Endothelial cell of umbilical vein (primary cell): Measurements from ENCODE around the gene PARP1. TPM values are rescaled to one million over a fixed set of nuclear protein-coding genes. Genes with fewer than 3 reads are reported as not detected.

ENCODE experiments used
- BruUV-seq: library from RNA; stranded (reverse); fragments of 400-500 nt; replicated peaks from 2 replicates; lab custom pipeline; 2021; lab: Mats Ljungman, UMichigan
- CTCF ChIA-PET: fragments of 300-600, 350-600 bp; sonication (Branson Sonifier 250); formaldehyde crosslinking; loops from one replicate; lab custom pipeline; 2021; ENCODE audit warnings: antibody characterized with exemption, inconsistent platforms; lab: Charles Lee
- POLR2A ChIA-PET: fragments of 300-600, 350-600 bp; sonication (Branson Sonifier 250); formaldehyde crosslinking; loops from one replicate; lab custom pipeline; 2021; ENCODE audit warnings: antibody characterized with exemption, inconsistent platforms; lab: Charles Lee
- DNase-seq: peaks from one replicate; pipeline ENCODE4 v3.0.0-alpha.2; 2011; ENCODE audit warnings: low read depth, low spot score
- FAIRE-seq: peaks from 2 replicates; lab custom pipeline; 2011; peaks lifted over from hg19 to GRCh38; lab: Jason Lieb, UNC
- H2AFZ ChIP-seq: 2 replicates; pipeline ENCODE4 v1.6.0; 2012; ENCODE audit warnings: low read depth, low read length, control low read depth, inconsistent platforms
- H3K27ac ChIP-seq: 2 replicates; pipeline ENCODE4 v1.5.1; 2011; ENCODE audit warnings: low read depth, mild to moderate bottlenecking, control low read depth, low read length, moderate library complexity; ENCODE audit not compliant: insufficient read depth
- H3K27me3 ChIP-seq, 2 experiments: 2 replicates each; pipeline versions ENCODE4 v1.6.0 to v1.6.1; 2011; ENCODE audit warnings: low read length in 2 of 2, mixed read lengths in 1 of 2; ENCODE audit not compliant: control insufficient read depth in 2 of 2, insufficient read depth in 2 of 2
- H3K36me3 ChIP-seq, 2 experiments: 2 replicates in 1 of 2; 3 replicates in 1 of 2; pipeline ENCODE4 v1.5.1; 2011; ENCODE audit warnings: low read length in 2 of 2, mild to moderate bottlenecking in 1 of 2, moderate library complexity in 1 of 2; ENCODE audit not compliant: control insufficient read depth in 2 of 2, insufficient read depth in 2 of 2; ENCODE audit errors: extremely low read depth in 1 of 2
- H3K4me1 ChIP-seq: 3 replicates; pipeline ENCODE4 v1.5.1; 2011; ENCODE audit warnings: mild to moderate bottlenecking, low read length; ENCODE audit not compliant: control insufficient read depth, insufficient read depth; ENCODE audit errors: extremely low read depth
- H3K4me2 ChIP-seq: 2 replicates; pipeline ENCODE4 v1.6.1; 2011; ENCODE audit warnings: low read length, control low read depth, mixed read lengths; ENCODE audit not compliant: insufficient read depth
- H3K4me3 ChIP-seq, 3 experiments: fragments of 200-600 bp in 1 of 3; sonication (generic), shearing (Covaris generic) in 1 of 3; replicated peaks in 1 of 3; 2 replicates each; pipeline ENCODE4 v1.5.1; 2011 to 2016; ENCODE audit warnings: control low read depth in 3 of 3, low read length in 3 of 3, mild to moderate bottlenecking in 2 of 3, inconsistent platforms in 1 of 3, low read depth in 1 of 3, moderate library complexity in 1 of 3; ENCODE audit not compliant: insufficient read depth in 1 of 3
- H3K79me2 ChIP-seq: 2 replicates; pipeline ENCODE4 v1.6.0; 2012; ENCODE audit warnings: low read length, inconsistent platforms; ENCODE audit not compliant: control insufficient read depth, insufficient read depth
- H3K9ac ChIP-seq: replicated peaks from 2 replicates; pipeline ENCODE3; 2011; ENCODE audit warnings: low read length, control low read depth; ENCODE audit not compliant: insufficient read depth; ENCODE audit errors: extremely low read depth
- H3K9me1 ChIP-seq: replicated peaks from 3 replicates; pipeline ENCODE4 v1.6.0; 2011; ENCODE audit warnings: mild to moderate bottlenecking, low read length; ENCODE audit not compliant: control insufficient read depth, insufficient read depth; ENCODE audit errors: extremely low read depth
- H3K9me3 ChIP-seq: replicated peaks from 2 replicates; pipeline ENCODE4 v1.5.1; 2012; ENCODE audit warnings: low read length, inconsistent platforms; ENCODE audit not compliant: control insufficient read depth, insufficient read depth
- H4K20me1 ChIP-seq: replicated peaks from 2 replicates; pipeline ENCODE3; 2011; ENCODE audit warnings: mild to moderate bottlenecking, low read length; ENCODE audit not compliant: control insufficient read depth, insufficient read depth; ENCODE audit errors: extremely low read depth
- CTCF ChIP-seq, 2 donors: IDR thresholded peaks; 1 replicate in 1 of 2; 2 replicates in 1 of 2; pipeline ENCODE4 v1.5.1; 2011; ENCODE audit warnings: low read length in 2 of 2, mild to moderate bottlenecking in 2 of 2, moderate library complexity in 2 of 2, control low read depth in 1 of 2, inconsistent platforms in 1 of 2, low read depth in 1 of 2; ENCODE audit not compliant: insufficient read depth in 1 of 2; ENCODE audit errors: extremely low read depth in 1 of 2
- FOS ChIP-seq: IDR thresholded peaks from 2 replicates; pipeline ENCODE4 v1.6.1; 2011; ENCODE audit warnings: mild to moderate bottlenecking, low read length, moderate library complexity, borderline replicate concordance; ENCODE audit not compliant: insufficient read depth
- GATA2 ChIP-seq: IDR thresholded peaks from 2 replicates; pipeline ENCODE4 v1.7.0; 2011; ENCODE audit warnings: low read depth, mild to moderate bottlenecking, moderate library complexity, mixed read lengths, low read length; ENCODE audit not compliant: insufficient read length, insufficient read depth
- MAX ChIP-seq: IDR thresholded peaks from 2 replicates; pipeline ENCODE4 v1.6.1; 2011; ENCODE audit not compliant: insufficient read depth, insufficient read length
- POLR2A ChIP-seq: IDR thresholded peaks from 2 replicates; pipeline ENCODE4 v1.6.1; 2012; ENCODE audit warnings: low read depth, mild to moderate bottlenecking, control low read depth, low read length
- POLR2AphosphoS5 ChIP-seq: IDR thresholded peaks from 2 replicates; pipeline ENCODE4 v1.6.1; 2012; ENCODE audit warnings: low read depth, mild to moderate bottlenecking, control low read depth, low read length, moderate library complexity; ENCODE audit not compliant: insufficient read depth
- dilution Hi-C: fragments of 300-500 bp; cut with MboI; formaldehyde crosslinking; loops from one replicate; pipeline ENCODE4 v1.15.0; 2019; ENCODE audit warnings: low sequenced_read_pairs; ENCODE audit not compliant: extremely low pct_ligation_motif_present
- intact Hi-C: fragments of 100-400 bp; cut with micrococcal nuclease; formaldehyde crosslinking; loops from one replicate; pipeline ENCODE4 v1.10.0; 2022
- polyA plus RNA-seq, 4 experiments: library from polyadenylated mRNA; depleted of rRNA in 3 of 4; stranded (reverse) in 3 of 4; unstranded in 1 of 4; fragments of >200 nt; gene quantifications; 2 replicates each; pipeline versions ENCODE4 v1.2.1 to v1.2.3, GENCODE V29; 2011 to 2012; ENCODE audit warnings: missing spikeins in 1 of 4
- total RNA-seq: library from RNA; stranded (reverse); gene quantifications from 2 replicates; pipeline ENCODE4 v1.2.3, GENCODE V29; 2021

The PARP1 gene
- total and polyA plus RNA-seq, 2 donors (not counting 3 experiments of a cell fraction or from before 2014, with no cell fraction given) = 136 to 160 TPM

GRCh38 chr1:226397011-226397926, 10.6 kb downstream of the PARP1 start:
- POLR2A ChIA-PET = no interaction called here
- H3K27me3 ChIP-seq = no peaks in the 10 kb centered on the region
- H3K9me1 ChIP-seq = no peaks in the 10 kb centered on the region
- peaks cover 3% of the 10 kb centered on the region for H4K20me1 ChIP-seq
- dilution Hi-C loops (no loop called here), intact Hi-C loops (no loop called here)
- FAIRE-seq (peak; percentile 8), DNase-seq (no peak)
- H3K9ac ChIP-seq = no peak overlapping the region
- peaks cover 7 to 15% of the 10 kb centered on the region in 2 experiments for H3K36me3 ChIP-seq
- H3K4me2 ChIP-seq = no peak overlapping the region
- no peak for TF ChIP-seq GATA2
- no peak for TF ChIP-seq FOS
- no peak for TF ChIP-seq CTCF (IDR thresholded peaks at IDR 0.05; ENCODE audit: extremely low read depth in 1 of 2, insufficient read depth in 1 of 2, low read depth in 1 of 2, low read length in 2 of 2)
- TF ChIP-seq POLR2A = no peak
- TF ChIP-seq POLR2AphosphoS5 = no peak
- TF ChIP-seq MAX = no peak
- no peak overlapping the region for H3K27ac ChIP-seq
- H3K9me3 ChIP-seq = no peaks in the 10 kb centered on the region
- peaks cover 62% of the 10 kb centered on the region for H3K79me2 ChIP-seq
- no peak overlapping the region for H2AFZ ChIP-seq
- no peaks in the 10 kb centered on the region for H3K4me1 ChIP-seq
- CTCF ChIA-PET = interaction anchor here (0.7 kb wide), 1 partner anchor 11 kb away, joined by 4 read pairs; the partner anchor contains the start of gene PARP1
- no TSS peak for BruUV-seq
- H3K4me3 ChIP-seq = no peak overlapping the region
